Measurements from ENCODE around the gene DGKI. TPM values are rescaled to one million over a fixed set of nuclear protein-coding genes. Genes with fewer than 3 reads are reported as not detected.
A peak's percentile ranks its signal among the peaks of the same experiment; 100 is the strongest.

DGKI gene
- total and polyA plus RNA-seq, 2 of the 4 experiments (the other 2 are of a cell fraction), result 3.9 to 15.8 TPM

GRCh38 chr7:137574812-137575211 is 272.0 kb downstream of the DGKI start:
- peak overlapping the region; percentile 81 for H2BK20ac ChIP-seq (ENCODE audit: low read depth, low read length)
- H3K23ac ChIP-seq (ENCODE audit: low read depth, low read length), result peak overlapping the region; percentile 23; the same call in 1 of the 2 replicates
- H2BK5ac ChIP-seq (ENCODE audit: low read depth, low read length, poor library complexity, severe bottlenecking), result peak overlapping the region; percentile 52
- no peak for ATAC-seq (ENCODE audit: low read depth)
- peak overlapping the region in 1 of 2 experiments; percentile 7; a peak in 1 of 4 replicates for H4K8ac ChIP-seq (ENCODE audit: low read depth in 2 of 2, low read length in 2 of 2)
- no peak overlapping the region for H3K4me2 ChIP-seq (ENCODE audit: low read depth, low read length)
- H3K27ac ChIP-seq (ENCODE audit: insufficient read depth, low read length), result no peak overlapping the region
- H3K79me1 ChIP-seq (ENCODE audit: low read depth in 1 of 2, low read length in 2 of 2), result peaks cover 5 to 6% of the 10 kb centered on the region in 2 experiments; a peak in 3 of 4 replicates
- intact Hi-C loops (cut with micrococcal nuclease), result loop anchor here (5.0 kb wide), 1 partner anchor 38 kb away; no protein-coding TSS in a partner anchor
- no peak for TF ChIP-seq RAD21 (IDR thresholded peaks at IDR 0.05; ENCODE audit: low read length)
- no peak for TF ChIP-seq CHD1 (IDR thresholded peaks at IDR 0.05; ENCODE audit: low read depth, low read length)
- peak overlapping the region; percentile 62; the same call in 1 of the 2 replicates for H3K18ac ChIP-seq (ENCODE audit: low read depth, low read length)
- POLR2A ChIA-PET (ENCODE audit: unreplicated experiment), result no interaction called here
- CTCF ChIA-PET, result no interaction called here
- H3K9ac ChIP-seq (ENCODE audit: low read depth, low read length), result no peak overlapping the region
- no peak overlapping the region for H2AK9ac ChIP-seq (replicated peaks; ENCODE audit: low read depth, low read length, poor library complexity)
- peak overlapping the region; percentile 1; the same call in 1 of the 3 replicates for H2BK15ac ChIP-seq (ENCODE audit: low read depth, low read length)
- H3K4ac ChIP-seq (ENCODE audit: low read depth, low read length), result peak overlapping the region; percentile 26; the same call in 1 of the 2 replicates
- no peak overlapping the region for H3K4me3 ChIP-seq (ENCODE audit: insufficient read depth, low read depth, low read length)
- in situ Hi-C loops (cut with MboI; ENCODE audit: low sequenced_read_pairs), result loop anchor here (25.0 kb wide), 1 partner anchor 1163 kb away; no protein-coding TSS in a partner anchor
- H3K9me3 ChIP-seq (ENCODE audit: control insufficient read depth, insufficient read depth, low read length), result no peaks in the 10 kb centered on the region
- no peaks in the 10 kb centered on the region for H3K27me3 ChIP-seq (ENCODE audit: control insufficient read depth, insufficient read depth, low read length)
- no peaks in the 10 kb centered on the region; the same call in 1 of the 2 replicates for H3K36me3 ChIP-seq (ENCODE audit: control insufficient read depth, insufficient read depth, low read length)
- H2AK5ac ChIP-seq (ENCODE audit: low read depth, low read length), result no peak overlapping the region
- DNase-seq, result peak; percentile 21
- peaks cover 12% of the 10 kb centered on the region; the same call in 1 of the 2 replicates for H3K4me1 ChIP-seq (ENCODE audit: control insufficient read depth, insufficient read depth, low read length)
- H3K9me1 ChIP-seq (ENCODE audit: insufficient read depth, low read length), result peaks cover 3% of the 10 kb centered on the region
- no peak overlapping the region for H4K5ac ChIP-seq (ENCODE audit: low read depth, low read length)
- H4K91ac ChIP-seq (ENCODE audit: insufficient read depth, low read depth, low read length), result no peak overlapping the region
- H3K14ac ChIP-seq (replicated peaks; ENCODE audit: low read depth, low read length), result no peak overlapping the region; the same call in 1 of the 2 replicates
- H4K20me1 ChIP-seq (ENCODE audit: insufficient read depth, low read length), result no peaks in the 10 kb centered on the region
- H2AFZ ChIP-seq (replicated peaks; ENCODE audit: low read length, poor library complexity), result no peak overlapping the region
- peak overlapping the region; percentile 93; the same call in 1 of the 2 replicates for H2BK120ac ChIP-seq (ENCODE audit: low read depth, low read length)
- BruUV-seq (replicated peaks), result no TSS peak
- dilution Hi-C loops (cut with HindIII; ENCODE audit: low sequenced_read_pairs, unreplicated experiment), result no loop called here
- peak overlapping the region; percentile 9; the same call in 1 of the 2 replicates for H3K56ac ChIP-seq (ENCODE audit: extremely low read depth, insufficient read depth, low read length)
